BJ (cell line): ENCODE measurements around the gene UFSP2. TPM values are rescaled to one million over a fixed set of nuclear protein-coding genes. Genes with fewer than 3 reads are reported as not detected.

ENCODE experiments used
- CTCF ChIA-PET: fragments of 350-600 bp; formaldehyde crosslinking; extraction: SDS; loops from one replicate; lab custom pipeline; 2021; ENCODE audit warnings: antibody characterized with exemption, inconsistent platforms; lab: Yijun Ruan, JAX
- POLR2A ChIA-PET: fragments of 300-600 bp; sonication (Branson Sonifier 250); formaldehyde crosslinking; extraction: SDS; loops from one replicate; lab custom pipeline; 2021; ENCODE audit warnings: antibody characterized with exemption; lab: Charles Lee
- DNase-seq: peaks from one replicate; pipeline ENCODE4 v3.0.0-alpha.2; 2011; ENCODE audit warnings: low read depth
- H3K27me3 ChIP-seq: 2 replicates; pipeline ENCODE4 v1.6.0; 2011; ENCODE audit warnings: low read length; ENCODE audit not compliant: control insufficient read depth, insufficient read depth
- H3K36me3 ChIP-seq: 2 replicates; pipeline ENCODE4 v1.5.1; 2011; ENCODE audit warnings: low read length; ENCODE audit not compliant: control insufficient read depth, insufficient read depth
- H3K4me3 ChIP-seq: 2 replicates; pipeline ENCODE4 v1.5.1; 2011; ENCODE audit warnings: low read depth, mild to moderate bottlenecking, control low read depth, low read length
- polyA plus RNA-seq: library from polyadenylated mRNA; depleted of rRNA; stranded (reverse); fragments of >200 nt; gene quantifications from 2 replicates; pipeline ENCODE4 v1.2.3, GENCODE V29; 2011
- TF ChIP-seq, protein P1 (sequence below): IDR thresholded peaks from 2 replicates; pipeline ENCODE4 v1.5.1; 2011; ENCODE audit warnings: low read depth, mild to moderate bottlenecking, control low read depth, inconsistent platforms, low read length, moderate library complexity; ENCODE audit not compliant: insufficient read depth

UFSP2 gene
- polyA plus RNA-seq, 1 experiment: 18.8 TPM

DNA sequence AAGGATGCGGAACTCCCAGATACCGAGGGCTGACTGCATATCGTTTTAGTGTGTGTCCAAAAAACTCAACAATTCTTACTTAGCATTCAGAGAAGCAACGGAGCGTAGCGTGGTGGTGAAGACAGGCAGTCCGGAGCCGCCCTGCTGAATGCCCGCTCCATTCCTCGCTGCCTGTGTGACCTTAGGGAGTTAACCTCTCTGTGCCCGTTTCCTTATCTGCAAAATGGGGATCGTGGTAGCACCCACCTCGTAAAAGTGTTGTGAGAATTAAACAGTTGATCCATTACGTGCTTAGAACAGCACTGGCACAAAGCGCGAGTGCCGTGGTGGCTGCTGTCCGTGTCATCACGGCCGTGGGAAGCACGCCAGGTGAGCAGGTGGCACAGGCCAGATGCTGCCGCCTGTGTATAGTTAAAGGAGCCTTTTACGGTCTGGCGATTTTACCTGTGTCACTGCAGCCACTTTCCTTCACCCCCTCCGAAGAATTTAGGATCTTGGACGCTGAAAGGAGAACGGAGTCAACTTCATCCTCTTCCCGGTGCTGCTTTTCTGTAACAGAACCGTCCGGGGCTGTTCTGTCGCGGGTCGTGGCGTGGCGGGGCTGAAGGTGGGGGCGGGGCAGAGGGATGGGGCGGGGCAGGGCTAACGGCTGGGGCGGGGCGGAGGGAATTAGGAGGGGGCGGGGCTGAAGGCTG is 44.9 kb upstream of the UFSP2 start:
- H3K36me3 ChIP-seq: no peaks in the 10 kb centered on the region
- DNase-seq: no peak
- peak overlapping the region; percentile 60 for H3K4me3 ChIP-seq
- ChIA-PET CTCF (no interaction called here), POLR2A (no interaction called here)
- TF ChIP-seq, protein P1, sequence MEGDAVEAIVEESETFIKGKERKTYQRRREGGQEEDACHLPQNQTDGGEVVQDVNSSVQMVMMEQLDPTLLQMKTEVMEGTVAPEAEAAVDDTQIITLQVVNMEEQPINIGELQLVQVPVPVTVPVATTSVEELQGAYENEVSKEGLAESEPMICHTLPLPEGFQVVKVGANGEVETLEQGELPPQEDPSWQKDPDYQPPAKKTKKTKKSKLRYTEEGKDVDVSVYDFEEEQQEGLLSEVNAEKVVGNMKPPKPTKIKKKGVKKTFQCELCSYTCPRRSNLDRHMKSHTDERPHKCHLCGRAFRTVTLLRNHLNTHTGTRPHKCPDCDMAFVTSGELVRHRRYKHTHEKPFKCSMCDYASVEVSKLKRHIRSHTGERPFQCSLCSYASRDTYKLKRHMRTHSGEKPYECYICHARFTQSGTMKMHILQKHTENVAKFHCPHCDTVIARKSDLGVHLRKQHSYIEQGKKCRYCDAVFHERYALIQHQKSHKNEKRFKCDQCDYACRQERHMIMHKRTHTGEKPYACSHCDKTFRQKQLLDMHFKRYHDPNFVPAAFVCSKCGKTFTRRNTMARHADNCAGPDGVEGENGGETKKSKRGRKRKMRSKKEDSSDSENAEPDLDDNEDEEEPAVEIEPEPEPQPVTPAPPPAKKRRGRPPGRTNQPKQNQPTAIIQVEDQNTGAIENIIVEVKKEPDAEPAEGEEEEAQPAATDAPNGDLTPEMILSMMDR: no peak
- peaks cover 16% of the 10 kb centered on the region for H3K27me3 ChIP-seq

DNA sequence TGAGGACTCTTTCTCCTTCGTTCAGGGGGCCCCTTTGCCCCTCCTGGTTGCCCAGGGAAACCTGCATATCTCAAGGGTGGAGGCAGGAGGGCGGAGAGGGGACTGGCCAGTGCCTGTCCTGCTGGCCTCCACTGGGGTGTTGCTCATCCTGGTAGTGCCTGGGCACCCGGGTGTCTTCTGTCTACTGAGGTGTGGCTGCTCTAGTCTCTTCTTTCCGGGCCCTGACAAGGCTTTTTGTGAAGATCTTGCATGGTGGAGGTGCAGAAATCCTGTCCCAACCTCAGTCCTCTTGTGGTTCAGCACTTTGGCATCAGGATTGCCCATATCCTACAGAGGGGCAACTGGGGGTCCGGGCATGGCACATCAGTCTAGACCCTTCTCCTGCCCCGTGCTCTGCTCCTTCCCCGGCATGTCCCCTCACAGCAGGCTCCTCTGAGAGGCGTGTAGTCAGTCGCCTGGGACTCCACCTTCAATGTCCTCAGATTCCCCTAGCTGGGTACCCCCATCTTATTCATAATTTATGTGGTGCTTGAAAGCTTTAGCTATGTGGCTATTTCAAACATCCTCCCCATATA is 43.9 kb upstream of the UFSP2 start:
- H3K36me3 ChIP-seq: no peaks in the 10 kb centered on the region
- ChIA-PET CTCF (no interaction called here), POLR2A (no interaction called here)
- peaks cover 16% of the 10 kb centered on the region for H3K27me3 ChIP-seq
- no peak overlapping the region for H3K4me3 ChIP-seq
- TF ChIP-seq, protein P1: no peak
- no peak for DNase-seq

DNA sequence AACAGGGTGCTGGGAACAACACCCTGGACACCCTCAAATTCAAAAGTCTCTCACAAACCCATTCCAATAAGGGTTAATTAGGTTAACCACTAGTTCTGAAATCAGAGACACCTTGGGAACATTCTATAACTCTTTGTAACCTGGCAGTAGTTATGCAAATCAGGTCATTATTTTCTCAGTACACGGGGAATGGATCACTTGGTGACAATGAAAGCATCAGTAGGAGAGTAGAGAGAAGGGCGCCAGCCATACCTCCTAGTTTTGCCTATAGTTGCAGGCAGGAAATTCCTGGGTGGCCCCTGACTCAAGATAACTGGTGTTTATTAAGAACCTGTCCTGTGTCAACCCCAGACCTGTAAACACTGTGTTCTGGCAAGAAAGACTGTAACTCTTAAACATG is 43.2 kb upstream of the UFSP2 start:
- Histone ChIP-seq H3K4me3 (no peak overlapping the region), H3K36me3 (no peaks in the 10 kb centered on the region), H3K27me3 (peaks cover 16% of the 10 kb centered on the region)
- no peak for DNase-seq
- ChIA-PET CTCF (interaction anchor here (1.5 kb wide), 1 partner anchor 12 kb away, joined by 3 read pairs; no protein-coding TSS in a partner anchor), POLR2A (no interaction called here)
- TF ChIP-seq, protein P1: no peak

DNA sequence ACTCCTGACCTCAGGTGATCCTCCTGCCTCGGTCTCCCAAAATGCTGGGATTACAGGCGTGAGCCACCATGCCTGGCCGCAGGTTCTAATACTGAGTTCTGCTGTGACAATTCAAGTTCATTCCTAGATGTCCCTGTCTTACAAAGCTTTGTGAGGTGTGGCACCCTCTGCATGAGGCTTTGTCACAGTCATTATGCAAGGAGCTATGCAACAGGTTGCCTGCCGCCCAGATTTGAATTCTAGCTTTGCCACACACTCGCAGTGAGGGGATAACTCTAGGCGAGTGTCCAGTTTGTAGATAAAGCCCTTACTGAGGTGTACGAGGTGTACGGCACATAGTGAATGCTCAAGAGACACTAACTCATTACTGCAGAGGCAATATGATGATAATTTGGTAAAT is 42.2 kb upstream of the UFSP2 start:
- ChIA-PET POLR2A (no interaction called here), CTCF (interaction anchor here (1.5 kb wide), 1 partner anchor 11 kb away, joined by 3 read pairs; no protein-coding TSS in a partner anchor)
- TF ChIP-seq, protein P1: no peak
- Histone ChIP-seq H3K4me3 (no peak overlapping the region), H3K36me3 (no peaks in the 10 kb centered on the region), H3K27me3 (peaks cover 19% of the 10 kb centered on the region)
- DNase-seq: no peak

DNA sequence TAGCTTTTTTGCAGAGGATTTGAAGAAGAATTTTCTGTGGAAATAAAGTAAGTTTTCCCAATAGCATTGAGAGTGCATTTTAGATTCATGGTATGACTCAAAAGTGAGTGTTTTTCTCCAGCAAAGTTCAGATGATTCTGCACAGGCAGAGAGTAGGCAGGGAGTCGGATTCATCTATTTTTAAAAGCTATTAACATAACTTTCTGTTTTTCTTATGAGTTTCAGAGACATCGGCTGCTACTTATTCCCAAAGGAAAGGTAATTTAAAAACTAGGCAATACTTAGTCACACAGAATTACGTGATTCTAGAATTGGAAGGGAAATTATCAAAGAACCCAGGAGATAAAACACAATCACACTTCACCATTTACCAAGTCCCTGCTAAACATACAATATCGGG is 41.3 kb upstream of the UFSP2 start:
- TF ChIP-seq, protein P1: no peak
- POLR2A ChIA-PET: no interaction called here
- H3K27me3 ChIP-seq: peaks cover 19% of the 10 kb centered on the region
- no peak overlapping the region for H3K4me3 ChIP-seq
- H3K36me3 ChIP-seq: no peaks in the 10 kb centered on the region
- CTCF ChIA-PET: no interaction called here
- no peak for DNase-seq
